CD4-positive, alpha-beta T cell treated with Interleukin-15 for 1 hour (primary cell): Measurements from ENCODE around the gene L3MBTL1.

Source experiments
- DNase-seq: peaks from one replicate; pipeline ENCODE4 v3.0.0-alpha.2; 2020

L3MBTL1 gene

DNA sequence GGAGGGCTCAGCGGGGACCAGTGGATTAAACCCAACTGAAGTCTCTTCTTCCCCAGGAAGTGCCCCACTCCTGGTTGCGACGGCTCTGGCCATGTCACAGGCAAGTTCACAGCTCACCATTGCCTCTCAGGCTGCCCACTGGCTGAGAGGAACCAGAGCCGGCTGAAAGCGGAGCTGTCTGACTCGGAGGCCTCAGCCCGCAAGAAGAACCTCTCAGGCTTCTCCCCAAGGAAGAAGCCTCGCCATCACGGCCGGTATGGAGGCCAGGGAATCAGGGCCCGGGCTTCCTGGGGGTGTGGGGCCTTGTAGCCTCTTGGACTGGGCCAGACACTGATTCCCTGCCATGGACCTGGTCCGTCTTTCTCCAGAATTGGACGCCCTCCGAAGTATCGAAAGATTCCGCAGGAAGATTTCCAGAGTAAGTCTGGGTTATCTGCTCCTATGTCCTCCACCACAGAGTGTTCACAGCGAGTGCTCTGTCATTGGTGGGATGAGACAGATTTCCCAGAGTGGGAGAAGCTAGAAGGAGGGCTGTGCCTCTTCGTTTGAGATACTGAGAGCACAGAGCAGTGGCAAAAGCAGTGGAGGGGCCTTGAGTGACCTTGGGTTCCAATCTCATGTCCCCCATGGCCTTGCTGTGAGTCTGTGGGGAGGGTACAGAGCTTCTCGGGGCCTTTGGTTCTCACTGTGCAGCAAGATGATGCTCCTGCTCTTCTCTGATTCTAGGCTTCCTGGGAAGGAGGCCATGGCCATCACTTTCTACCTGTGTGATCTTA, 28.7 kb downstream of the L3MBTL1 start:
- DNase-seq = no peak

GRCh38 chr20:43536817-43537440, 29.4 kb downstream of the L3MBTL1 start:
- DNase-seq = no peak

GRCh38 chr20:43537921-43538877, 30.7 kb downstream of the L3MBTL1 start:
- DNase-seq = peak; percentile 25

DNA sequence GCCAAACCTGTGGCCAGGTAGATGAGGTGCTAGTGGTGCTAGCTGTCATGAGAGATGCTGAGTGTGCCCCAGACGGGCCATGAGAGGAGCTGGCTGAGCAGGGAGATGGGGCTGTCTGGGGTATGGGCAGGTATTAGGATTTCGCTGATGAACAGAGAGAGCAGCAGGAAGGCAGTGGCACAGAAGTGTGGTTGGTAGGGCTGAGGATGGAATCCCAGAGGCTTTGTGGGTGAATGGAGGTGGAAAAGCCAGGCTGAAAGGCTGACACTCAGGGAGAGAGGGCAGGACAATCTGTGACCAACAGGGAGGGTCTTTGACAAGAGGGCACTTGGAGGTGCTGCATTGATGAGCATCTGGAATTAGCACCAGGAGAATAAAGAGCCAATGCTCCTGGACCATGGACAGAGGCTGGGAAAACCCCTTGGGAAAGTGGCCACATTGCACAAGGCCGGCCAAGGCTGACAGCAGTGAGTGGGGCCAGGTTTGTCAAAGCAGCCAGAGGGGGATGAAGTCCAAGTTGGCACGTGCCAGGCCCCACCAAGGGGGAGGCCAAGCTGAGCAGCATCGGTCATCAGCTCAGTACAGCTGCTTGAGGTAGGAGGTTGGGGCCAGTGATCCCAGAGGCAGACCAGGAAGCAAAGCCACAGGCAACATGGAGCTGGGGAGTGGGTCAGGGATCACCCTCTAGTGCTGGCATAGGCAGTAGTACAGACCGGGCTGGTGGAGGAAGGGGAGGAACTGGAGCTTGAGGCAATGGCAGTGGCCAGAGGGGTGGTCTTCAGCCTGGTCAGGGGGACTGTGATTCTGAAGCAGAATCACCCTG, 31.6 kb downstream of the L3MBTL1 start:
- no peak for DNase-seq

- DNase-seq = no peak
These were observed 32.6 kb downstream of the L3MBTL1 start for GRCh38 chr20:43539975-43540672.

- no peak for DNase-seq
These were observed 33.2 kb downstream of the L3MBTL1 start for GRCh38 chr20:43540673-43541060.

DNA sequence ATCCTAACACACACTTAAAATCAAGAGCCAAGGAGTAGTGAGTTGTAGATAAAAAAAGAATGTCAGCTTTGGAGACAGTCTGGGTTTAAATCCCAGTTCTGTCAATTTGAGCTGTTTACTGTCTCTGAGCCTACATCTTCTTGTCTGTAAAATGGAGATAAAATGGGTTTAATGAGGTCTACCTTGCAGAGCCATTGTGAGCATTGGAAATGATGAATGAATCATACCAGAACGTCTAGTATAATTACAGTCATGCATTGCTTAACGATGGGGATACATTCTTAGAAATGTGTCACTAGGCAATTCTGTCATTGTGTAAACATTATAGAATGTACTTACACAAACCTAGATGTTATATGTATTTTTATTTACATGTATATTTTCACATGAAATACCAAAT, 33.7 kb downstream of the L3MBTL1 start:
- no peak for DNase-seq

DNA sequence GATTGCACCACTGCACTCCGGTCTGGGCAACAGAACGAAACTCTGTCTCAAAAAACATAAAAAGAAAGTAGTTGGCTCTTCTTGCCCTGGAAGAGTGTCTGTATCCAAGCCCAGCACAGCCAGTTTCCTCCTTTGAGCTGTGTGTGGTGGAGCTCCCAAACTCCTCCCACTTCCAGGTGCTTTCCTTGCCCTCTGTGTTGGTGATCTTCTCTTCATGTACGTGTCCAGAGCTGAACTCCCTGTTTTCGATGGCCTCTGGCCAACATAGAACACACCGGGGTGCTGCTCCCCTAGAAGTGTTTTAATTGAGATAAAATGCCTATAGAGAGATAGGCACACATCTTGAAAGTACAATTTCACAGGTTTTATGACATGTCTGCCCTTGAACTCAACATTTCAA, 34.7 kb downstream of the L3MBTL1 start:
- DNase-seq = no peak

DNA sequence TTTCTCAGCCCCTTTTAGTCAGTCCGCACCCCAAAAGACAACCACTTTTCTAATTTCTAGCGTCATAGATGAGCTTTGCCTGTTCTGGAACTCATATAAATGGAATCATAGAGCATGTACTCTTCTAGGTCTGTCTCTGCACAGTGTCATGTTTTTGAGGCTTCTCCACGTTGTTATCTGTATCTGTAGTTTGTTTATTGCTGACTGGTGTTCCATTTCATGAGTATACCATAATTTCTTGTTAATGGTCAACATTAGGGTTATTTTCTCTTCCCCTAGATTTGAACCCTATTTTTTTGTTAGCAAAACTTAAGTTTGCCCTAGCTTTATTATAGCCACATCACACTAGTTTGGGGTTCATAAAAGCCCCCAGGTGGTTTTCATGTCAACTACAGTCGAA, 35.2 kb downstream of the L3MBTL1 start:
- DNase-seq = no peak

GRCh38 chr20:43543138-43543537, 35.6 kb downstream of the L3MBTL1 start:
- no peak for DNase-seq

GRCh38 chr20:43544501-43544900, 37.0 kb downstream of the L3MBTL1 start:
- no peak for DNase-seq

DNA sequence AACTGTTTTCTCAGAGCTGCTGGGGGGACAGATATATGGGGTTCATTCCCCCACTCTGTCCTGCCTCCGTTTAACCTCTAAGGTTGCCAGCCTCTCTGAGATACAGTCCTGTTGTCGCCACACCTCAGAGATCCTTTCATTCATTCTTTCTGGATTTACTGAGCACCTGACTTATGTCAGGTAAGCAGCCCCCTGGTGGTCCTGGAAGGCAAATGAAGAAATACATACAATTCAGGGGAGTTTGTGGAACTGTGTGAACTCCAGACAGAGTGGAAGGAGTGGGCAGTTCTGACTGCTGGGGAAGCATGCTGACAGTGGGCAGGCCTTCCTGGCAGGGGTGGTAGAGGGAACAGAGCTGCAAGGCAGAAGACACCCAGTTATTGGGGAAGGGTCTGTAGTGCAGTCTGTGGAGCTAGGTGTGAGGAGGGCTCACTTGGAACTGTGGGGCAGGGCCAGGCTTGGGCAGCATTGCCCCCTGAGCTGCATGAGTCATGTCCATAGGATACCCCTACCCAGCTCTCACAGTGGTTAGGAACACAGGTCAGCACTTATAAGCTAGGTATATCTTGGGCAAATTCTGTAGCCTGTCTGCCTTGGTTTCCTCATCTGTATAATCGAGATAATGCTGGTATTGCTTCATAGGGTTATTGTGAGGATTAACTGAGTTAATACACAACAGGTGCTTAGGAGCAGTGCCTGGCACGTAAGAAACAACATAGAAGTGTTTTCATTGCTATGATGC, 38.5 kb downstream of the L3MBTL1 start:
- no peak for DNase-seq

DNA sequence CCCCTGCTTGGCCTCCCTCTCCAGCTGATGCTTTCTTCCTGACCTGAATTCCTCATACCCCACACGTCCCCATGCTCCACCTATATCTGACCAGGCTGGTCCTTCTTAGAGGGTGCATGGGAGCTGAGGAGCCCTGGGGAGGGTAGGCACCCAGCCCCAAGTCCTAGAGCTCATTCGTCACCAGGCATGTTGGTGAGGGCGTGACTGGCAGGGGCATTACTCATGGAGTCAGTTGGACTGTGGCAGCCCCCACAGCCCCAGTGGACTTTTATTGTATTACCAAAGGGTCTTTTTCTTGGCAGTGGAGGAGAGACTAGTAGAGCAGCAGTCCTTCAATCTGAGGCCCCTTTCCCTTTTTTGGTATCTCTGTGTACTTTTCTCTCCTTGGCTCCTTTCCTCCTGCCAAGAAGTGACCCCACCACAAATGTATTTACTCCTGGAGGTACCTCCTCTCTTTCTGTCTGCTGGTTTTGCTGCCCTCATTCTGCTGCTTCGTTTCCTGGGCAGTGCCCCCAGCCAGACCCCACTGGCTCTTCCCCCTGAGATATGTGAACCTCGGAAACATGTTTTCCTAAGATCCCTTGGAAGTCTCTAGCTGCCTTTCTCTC, 40.9 kb downstream of the L3MBTL1 start:
- DNase-seq = no peak

- DNase-seq = no peak
These were observed 42.0 kb downstream of the L3MBTL1 start for GRCh38 chr20:43549416-43550065.

DNA sequence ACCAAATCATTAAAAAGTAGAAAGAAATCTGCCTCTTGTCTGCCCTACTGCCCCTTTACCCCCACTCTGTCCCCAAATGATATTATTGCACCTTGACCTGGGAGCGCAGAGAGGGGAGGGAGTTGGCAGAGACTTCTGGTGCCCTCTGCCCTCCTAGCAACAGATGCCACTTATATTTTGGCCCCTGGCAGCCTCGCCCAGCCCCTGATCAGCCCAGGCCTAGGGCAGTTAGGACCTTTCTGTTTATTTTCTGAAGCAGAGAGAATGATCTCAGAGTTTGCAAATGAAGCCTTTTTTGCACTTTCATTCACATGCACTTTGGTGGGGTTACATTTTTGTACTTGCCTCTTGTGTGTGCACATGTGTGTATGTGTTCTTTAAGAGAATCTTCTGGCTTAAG, 43.0 kb downstream of the L3MBTL1 start:
- no peak for DNase-seq

DNA sequence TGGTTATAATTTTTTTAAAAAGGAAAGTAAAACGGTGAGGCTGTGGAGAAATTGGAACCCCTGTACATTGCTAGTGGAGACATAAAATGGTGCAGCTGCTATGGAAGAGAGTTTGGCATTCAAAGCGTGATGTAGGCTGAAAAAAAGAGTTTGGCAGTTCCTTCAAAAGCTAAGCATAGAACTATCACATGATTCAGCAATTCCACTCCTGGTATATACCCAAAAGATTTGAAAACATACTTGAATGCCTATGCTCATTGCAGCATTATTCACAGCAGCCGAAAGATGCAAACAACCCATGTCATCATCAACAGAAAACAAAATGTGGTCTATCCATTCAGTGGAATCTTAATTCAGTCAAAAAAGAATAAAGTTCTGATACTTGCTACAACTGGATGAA, 46.9 kb downstream of the L3MBTL1 start:
- DNase-seq = no peak

- no peak for DNase-seq
These were observed 51.1 kb downstream of the L3MBTL1 start, which contains the start of gene SGK2 for GRCh38 chr20:43558412-43559146. TSS of gene SGK2 (plus strand) at chr20:43559027. CDS start at chr20:43566496, 7,469 bp downstream.

DNA sequence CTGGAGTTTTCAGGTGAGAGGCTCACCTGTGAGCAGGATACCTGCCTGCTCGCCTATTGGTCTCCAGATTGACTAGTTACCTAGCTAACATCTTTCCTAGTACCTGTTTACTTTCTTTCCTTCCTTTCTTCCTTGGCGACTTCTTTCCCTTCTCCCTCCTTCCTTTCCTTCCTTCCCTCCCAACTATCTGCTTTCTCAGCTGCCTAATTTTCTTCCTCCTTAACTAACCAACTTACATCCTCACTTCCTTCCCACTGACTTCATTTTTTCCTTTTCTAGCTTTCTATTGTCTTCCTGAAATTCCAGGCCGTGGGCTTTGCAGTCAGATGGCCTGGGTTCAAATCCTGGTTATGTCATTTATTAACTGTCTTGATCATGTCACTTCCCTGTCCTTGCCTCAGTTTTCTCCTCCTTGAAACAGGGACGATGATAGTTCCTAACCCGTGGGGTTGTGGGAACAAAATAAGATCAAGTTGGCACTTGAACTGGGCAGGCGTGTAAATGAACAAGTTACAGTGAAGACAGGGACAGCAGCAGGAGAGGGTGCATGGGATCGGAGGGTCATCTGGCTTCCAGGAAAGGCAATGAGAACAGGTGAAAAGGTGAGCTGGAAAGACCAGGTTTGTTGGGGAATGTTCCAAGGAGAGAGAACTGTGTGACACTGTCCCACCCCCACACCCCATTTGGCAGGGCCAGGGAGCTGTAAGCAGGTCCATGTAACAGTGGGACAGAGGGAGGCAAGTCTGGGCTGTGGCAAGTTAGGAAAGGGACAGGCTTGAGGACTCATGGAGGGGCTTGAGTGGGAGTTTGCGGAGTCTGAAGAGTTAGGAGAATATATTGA, 51.9 kb downstream of the L3MBTL1 start:
- DNase-seq = no peak
